Common myeloid progenitor, CD34-positive (primary cell): ENCODE results near the gene IP6K2.
A peak's percentile ranks its signal among the peaks of the same experiment; 100 is the strongest.

ENCODE experiments used
- CTCF ChIA-PET: fragments of 350-600 bp; sonication (Branson Sonifier 250); formaldehyde crosslinking; loops from one replicate; lab custom pipeline; 2021; ENCODE audit warnings: antibody characterized with exemption; lab: Charles Lee
- POLR2A ChIA-PET: fragments of 350-600 bp; sonication (Branson Sonifier 250); formaldehyde crosslinking; loops from one replicate; lab custom pipeline; 2021; ENCODE audit warnings: antibody characterized with exemption; lab: Charles Lee
- DNase-seq, 3 donors: peaks; one replicate each; pipeline versions ENCODE4 v3.0.0 to v3.0.0-alpha.2; 2013
- H3K27ac ChIP-seq, 2 experiments: 1 replicate in 1 of 2; 2 replicates in 1 of 2; pipeline ENCODE4 v1.7.0; 2013; ENCODE audit warnings: inconsistent platforms in 2 of 2, low read length in 2 of 2, mild to moderate bottlenecking in 2 of 2, low read depth in 1 of 2, moderate library complexity in 1 of 2; ENCODE audit not compliant: severe bottlenecking in 2 of 2, insufficient read depth in 1 of 2, poor library complexity in 1 of 2
- H3K27me3 ChIP-seq, 5 experiments: replicated peaks in 2 of 5; 1 replicate in 3 of 5; 2 replicates in 2 of 5; pipeline versions ENCODE4 v1.6.1 to v1.7.0; 2013; ENCODE audit warnings: low read length in 4 of 5, mild to moderate bottlenecking in 2 of 5, moderate library complexity in 2 of 5, inconsistent platforms in 1 of 5; ENCODE audit not compliant: insufficient read depth in 5 of 5, control insufficient read depth in 4 of 5
- H3K36me3 ChIP-seq, 4 experiments: 1 replicate in 2 of 4; 2 replicates in 2 of 4; pipeline versions ENCODE4 v1.6.1 to v1.7.0; 2013; ENCODE audit warnings: low read length in 3 of 4, control low read depth in 1 of 4, mild to moderate bottlenecking in 1 of 4; ENCODE audit not compliant: control insufficient read depth in 4 of 4, insufficient read depth in 4 of 4
- H3K4me1 ChIP-seq, 4 experiments: 1 replicate in 3 of 4; 2 replicates in 1 of 4; pipeline versions ENCODE4 v1.6.1 to v1.7.1; 2013; ENCODE audit warnings: low read length in 3 of 4, mild to moderate bottlenecking in 3 of 4, control low read depth in 1 of 4, inconsistent platforms in 1 of 4, moderate library complexity in 1 of 4; ENCODE audit not compliant: control insufficient read depth in 4 of 4, insufficient read depth in 4 of 4; ENCODE audit errors: control extremely low read depth in 1 of 4
- H3K4me3 ChIP-seq, 7 experiments: 1 replicate in 4 of 7; 2 replicates in 3 of 7; pipeline versions ENCODE4 v1.5.1 to v1.7.0; 2013; ENCODE audit warnings: mild to moderate bottlenecking in 7 of 7, low read length in 6 of 7, moderate library complexity in 6 of 7, inconsistent platforms in 2 of 7, low read depth in 2 of 7, control low read depth in 1 of 7; ENCODE audit not compliant: insufficient read depth in 4 of 7, control insufficient read depth in 1 of 7; ENCODE audit errors: extremely low read depth in 1 of 7
- H3K9me3 ChIP-seq, 5 experiments: 1 replicate in 4 of 5; 2 replicates in 1 of 5; pipeline versions ENCODE4 v1.6.1 to v1.7.1; 2013; ENCODE audit warnings: low read length in 4 of 5, mild to moderate bottlenecking in 2 of 5, inconsistent platforms in 1 of 5, low read depth in 1 of 5, moderate library complexity in 1 of 5; ENCODE audit not compliant: control insufficient read depth in 4 of 5, insufficient read depth in 2 of 5; ENCODE audit errors: control extremely low read depth in 1 of 5
- WGBS: methylation state at CpG from one replicate; pipeline ENCODE4 v1.1.5; 2013; ENCODE audit not compliant: insufficient coverage; 5-methylcytosine and 5-hydroxymethylcytosine counted together

IP6K2 gene

GRCh38 chr3:48715174-48715800 lies 1.7 kb downstream of the IP6K2 start:
- no peak for DNase-seq
- ChIA-PET POLR2A (interaction anchor here (1.0 to 2.3 kb wide), 2 partner anchors 11 to 204 kb away, joined by 3 to 11 read pairs; partner anchors contain the start of gene ARIH2), CTCF (interaction anchor here (0.7 to 1.4 kb wide), 5 partner anchors 11 to 334 kb away, joined by 3 to 7 read pairs (median 3); no protein-coding TSS in a partner anchor)
- peak overlapping the region in 1 of 2 experiments; percentile 52 for H3K27ac ChIP-seq
- no peaks in the 10 kb centered on the region for H3K27me3 ChIP-seq
- peak overlapping the region in 6 of 7 experiments; percentile 42 to 100 (median 99) for H3K4me3 ChIP-seq
- H3K4me1 ChIP-seq = peaks cover 8 to 23% (median 9%) of the 10 kb centered on the region in 4 experiments
- peaks cover 3 to 36% (median 23%) of the 10 kb centered on the region in 4 experiments for H3K36me3 ChIP-seq
- no peaks in the 10 kb centered on the region for H3K9me3 ChIP-seq

GRCh38 chr3:48711727-48712126 lies 5.3 kb downstream of the IP6K2 start:
- CTCF ChIA-PET = interaction anchor here (1.7 kb wide), 1 partner anchor 25 kb away, joined by 5 read pairs; the partner anchor contains the start of gene NCKIPSD
- WGBS = no CpG with 5 or more reads among the region's 2 CpGs
- peaks cover 7 to 18% (median 8%) of the 10 kb centered on the region in 4 experiments for H3K4me1 ChIP-seq
- H3K27ac ChIP-seq = no peak overlapping the region
- no peak overlapping the region for H3K4me3 ChIP-seq
- POLR2A ChIA-PET = no interaction called here
- peaks cover 8 to 62% (median 44%) of the 10 kb centered on the region in 4 experiments for H3K36me3 ChIP-seq
- H3K9me3 ChIP-seq = no peaks in the 10 kb centered on the region
- no peak for DNase-seq
- no peaks in the 10 kb centered on the region for H3K27me3 ChIP-seq

GRCh38 chr3:48709051-48709461 lies 8.0 kb downstream of the IP6K2 start:
- CTCF ChIA-PET = interaction anchor here (1.4 to 2.1 kb wide), 3 partner anchors 11 to 31 kb away, joined by 4 to 7 read pairs (median 5); no protein-coding TSS in a partner anchor

DNA sequence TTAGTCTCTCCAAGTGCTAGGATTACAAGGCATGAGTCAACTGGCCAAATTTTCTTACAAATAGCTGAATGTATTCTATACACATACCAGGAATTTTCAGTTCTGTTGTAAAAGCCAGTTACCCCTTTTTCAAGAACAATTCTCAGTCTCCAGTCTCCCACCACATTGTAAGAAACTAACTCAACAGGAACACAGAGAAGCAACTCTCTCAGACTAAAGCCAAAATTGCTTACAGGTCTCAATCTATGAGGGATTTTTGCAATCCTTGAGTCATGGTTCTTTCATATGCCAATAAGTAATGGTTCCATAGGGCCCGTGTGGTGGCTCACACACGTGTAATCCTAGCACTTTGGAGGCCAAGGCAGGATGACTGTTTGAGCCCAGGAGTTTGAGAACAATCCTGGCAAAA lies 8.5 kb downstream of the IP6K2 start:
- no peak for DNase-seq
- no peaks in the 10 kb centered on the region for H3K9me3 ChIP-seq
- peaks cover 8 to 64% (median 45%) of the 10 kb centered on the region in 4 experiments for H3K36me3 ChIP-seq
- CTCF ChIA-PET = interaction anchor here (1.0 to 2.1 kb wide), 5 partner anchors 9 to 31 kb away, joined by 3 to 7 read pairs (median 4); no protein-coding TSS in a partner anchor
- 100% methylated on average over 2 of the region's 2 CpGs for WGBS
- no peaks in the 10 kb centered on the region for H3K27me3 ChIP-seq
- H3K27ac ChIP-seq = peak overlapping the region in 1 of 2 experiments; percentile 61
- POLR2A ChIA-PET = interaction anchor here (1.0 kb wide), 1 partner anchor 8 kb away, joined by 3 read pairs; no protein-coding TSS in a partner anchor
- H3K4me3 ChIP-seq = no peak overlapping the region
- peaks cover 0 to 7% (median 0%) of the 10 kb centered on the region in 4 experiments for H3K4me1 ChIP-seq

More at GRCh38 chr3:48709051-48709461, 8.0 kb downstream of the IP6K2 start:
- DNase-seq = no peak
- POLR2A ChIA-PET = interaction anchor here (0.6 to 1.5 kb wide), 2 partner anchors 18 to 159 kb away, joined by 3 read pairs; no protein-coding TSS in a partner anchor
- H3K4me1 ChIP-seq = peaks cover 0 to 7% (median 0%) of the 10 kb centered on the region in 4 experiments
- no peak overlapping the region for H3K27ac ChIP-seq
- H3K4me3 ChIP-seq = no peak overlapping the region
- no peaks in the 10 kb centered on the region for H3K27me3 ChIP-seq
- H3K36me3 ChIP-seq = peaks cover 8 to 64% (median 46%) of the 10 kb centered on the region in 4 experiments
- 90% methylated on average over 7 of the region's 7 CpGs for WGBS
- no peaks in the 10 kb centered on the region for H3K9me3 ChIP-seq

GRCh38 chr3:48707157-48707556 lies 9.9 kb downstream of the IP6K2 start:
- Histone ChIP-seq H3K36me3 (peaks cover 5 to 62% (median 40%) of the 10 kb centered on the region in 4 experiments), H3K27ac (no peak overlapping the region), H3K4me1 (peaks cover 0 to 1% (median 0%) of the 10 kb centered on the region in 4 experiments), H3K9me3 (no peaks in the 10 kb centered on the region), H3K4me3 (no peak overlapping the region), H3K27me3 (no peaks in the 10 kb centered on the region)
- DNase-seq = no peak
- CTCF ChIA-PET = interaction anchor here (1.1 to 2.1 kb wide), 2 partner anchors 9 to 33 kb away, joined by 4 to 5 read pairs; no protein-coding TSS in a partner anchor
- 94% methylated on average over 4 of the region's 5 CpGs for WGBS
- POLR2A ChIA-PET = interaction anchor here (1.2 kb wide), 1 partner anchor 10 kb away, joined by 3 read pairs; the partner anchor contains the start of gene IP6K2

GRCh38 chr3:48702320-48702920 lies 14.6 kb downstream of the IP6K2 start:
- Histone ChIP-seq H3K36me3 (peaks cover 7 to 64% (median 38%) of the 10 kb centered on the region in 4 experiments), H3K4me3 (no peak overlapping the region), H3K9me3 (no peaks in the 10 kb centered on the region), H3K27me3 (no peaks in the 10 kb centered on the region), H3K4me1 (no peaks in the 10 kb centered on the region), H3K27ac (no peak overlapping the region)
- POLR2A ChIA-PET = no interaction called here
- DNase-seq = no peak
- CTCF ChIA-PET = interaction anchor here (1.0 to 2.1 kb wide), 3 partner anchors 11 to 37 kb away, joined by 3 to 4 read pairs (median 3); no protein-coding TSS in a partner anchor
- WGBS = 98% methylated on average over 5 of the region's 6 CpGs
